Rectal smooth muscle tissue (tissue), 1 donor: ENCODE data around the gene ADCY4.

ENCODE experiments used
- H3K27ac ChIP-seq: one replicate; pipeline ENCODE4 v1.7.0; 2013; ENCODE audit warnings: low read depth, low read length, inconsistent platforms
- H3K27me3 ChIP-seq: one replicate; pipeline ENCODE4 v1.7.0; 2013; ENCODE audit warnings: low read length; ENCODE audit not compliant: control insufficient read depth, insufficient read depth
- H3K36me3 ChIP-seq: one replicate; pipeline ENCODE4 v1.7.0; 2013; ENCODE audit warnings: low read length; ENCODE audit not compliant: control insufficient read depth, insufficient read depth
- H3K4me1 ChIP-seq: one replicate; pipeline ENCODE4 v1.7.0; 2013; ENCODE audit warnings: low read length; ENCODE audit not compliant: control insufficient read depth, insufficient read depth
- H3K4me3 ChIP-seq: one replicate; pipeline ENCODE4 v1.7.0; 2013; ENCODE audit warnings: low read length
- H3K9ac ChIP-seq: one replicate; pipeline ENCODE4 v1.7.0; 2013; ENCODE audit warnings: low read length

Gene ADCY4

DNA sequence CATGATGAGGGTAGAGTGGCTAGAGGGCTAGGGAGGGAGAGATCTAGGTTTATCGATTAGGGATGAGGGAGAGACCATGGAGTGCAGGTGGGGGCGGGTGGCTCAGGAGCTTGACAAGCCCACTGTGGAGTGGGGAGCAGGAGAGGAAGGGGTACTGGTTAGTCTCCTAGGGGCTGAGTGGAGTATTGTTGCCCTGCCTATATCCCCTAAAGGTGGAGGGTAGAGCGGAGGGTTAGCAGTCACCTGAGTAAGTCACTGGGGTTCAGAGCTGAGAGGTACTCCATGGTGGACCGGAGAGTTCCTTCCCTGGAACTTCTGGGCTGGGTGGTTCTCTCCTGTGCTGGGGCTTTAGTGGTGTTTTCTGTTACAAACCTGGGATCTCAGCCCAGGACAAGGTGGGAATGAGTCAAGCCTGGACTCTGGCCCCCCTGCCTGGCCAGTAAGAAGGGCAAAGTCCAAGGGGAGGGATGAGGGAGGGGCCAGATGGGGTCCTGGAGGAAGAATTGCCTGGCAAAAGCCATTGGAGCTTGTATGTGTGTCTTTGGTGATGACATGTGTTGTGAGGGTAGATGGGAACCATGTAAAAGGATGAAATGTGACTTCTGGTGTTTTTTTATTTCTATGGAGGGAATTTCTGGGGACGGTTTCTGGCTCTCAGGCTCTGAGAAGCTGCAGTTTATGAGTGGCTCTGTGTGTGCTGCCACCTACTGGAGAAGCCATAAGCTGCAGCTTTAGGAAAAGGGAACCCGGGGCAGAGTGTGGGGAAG lies 27.1 kb downstream of the ADCY4 start, which contains the start of gene CIDEB:
TSS of gene CIDEB (minus strand) at position 403 of the 767 bp plus-strand sequence. CDS start at position 284, 119 bp downstream.
- H3K4me3 ChIP-seq, result no peak within 1 kb of the TSS
- no peaks in the 10 kb centered on the region for H3K27me3 ChIP-seq
- peaks cover 8% of the 10 kb centered on the region for H3K4me1 ChIP-seq
- peaks cover 37% of the 10 kb centered on the region for H3K36me3 ChIP-seq
- H3K9ac ChIP-seq, result no peak within 1 kb of the TSS
- no peak within 1 kb of the TSS for H3K27ac ChIP-seq

DNA sequence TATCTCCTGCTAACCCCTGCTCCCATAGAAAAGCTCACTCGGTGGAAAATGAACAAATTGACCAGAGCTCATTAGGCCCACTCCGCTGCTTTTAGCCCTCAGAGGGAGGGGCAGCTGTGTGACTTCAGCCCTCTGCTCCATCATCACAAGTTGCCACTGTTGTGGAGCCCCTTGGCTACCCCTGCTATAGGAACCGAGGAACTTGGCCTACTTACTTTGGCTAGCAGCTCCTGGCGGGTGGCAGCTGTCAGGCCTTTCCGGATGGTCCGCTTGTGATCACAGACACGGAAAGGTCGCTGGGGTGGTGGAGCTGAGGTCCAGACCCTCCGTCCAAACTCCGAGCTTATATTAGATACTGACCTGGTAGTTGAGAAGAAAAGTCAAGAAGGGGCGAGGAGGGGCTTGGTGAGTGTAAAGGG lies 27.7 kb downstream of the ADCY4 start:
- no peak overlapping the region for H3K9ac ChIP-seq

DNA sequence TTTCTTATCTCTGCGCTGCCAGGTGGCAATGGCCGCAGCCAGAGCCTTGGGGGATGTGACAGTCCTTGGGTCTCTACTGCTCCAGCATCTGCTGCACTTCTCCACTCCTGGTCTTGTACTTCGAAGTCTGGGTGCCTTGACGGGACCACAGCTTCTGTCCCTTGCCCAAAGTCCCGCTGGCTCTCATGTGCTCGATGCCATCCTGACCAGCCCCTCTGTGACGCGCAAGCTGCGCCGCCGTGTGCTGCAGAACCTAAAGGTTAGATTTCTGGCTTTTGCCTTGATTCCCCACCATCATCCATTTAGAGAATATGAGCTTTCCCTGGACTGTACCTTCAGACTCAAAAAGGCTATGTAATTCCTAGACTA lies 30.9 kb downstream of the ADCY4 start:
- Histone ChIP-seq H3K36me3 (peaks cover 47% of the 10 kb centered on the region), H3K27ac (no peak overlapping the region), H3K9ac (no peak overlapping the region), H3K4me3 (no peak overlapping the region), H3K27me3 (no peaks in the 10 kb centered on the region), H3K4me1 (peaks cover 10% of the 10 kb centered on the region)

More for the DNA sequence above, 27.7 kb downstream of the ADCY4 start:
- Histone ChIP-seq H3K4me1 (peaks cover 8% of the 10 kb centered on the region), H3K36me3 (peaks cover 43% of the 10 kb centered on the region), H3K27me3 (no peaks in the 10 kb centered on the region), H3K4me3 (no peak overlapping the region), H3K27ac (no peak overlapping the region)

DNA sequence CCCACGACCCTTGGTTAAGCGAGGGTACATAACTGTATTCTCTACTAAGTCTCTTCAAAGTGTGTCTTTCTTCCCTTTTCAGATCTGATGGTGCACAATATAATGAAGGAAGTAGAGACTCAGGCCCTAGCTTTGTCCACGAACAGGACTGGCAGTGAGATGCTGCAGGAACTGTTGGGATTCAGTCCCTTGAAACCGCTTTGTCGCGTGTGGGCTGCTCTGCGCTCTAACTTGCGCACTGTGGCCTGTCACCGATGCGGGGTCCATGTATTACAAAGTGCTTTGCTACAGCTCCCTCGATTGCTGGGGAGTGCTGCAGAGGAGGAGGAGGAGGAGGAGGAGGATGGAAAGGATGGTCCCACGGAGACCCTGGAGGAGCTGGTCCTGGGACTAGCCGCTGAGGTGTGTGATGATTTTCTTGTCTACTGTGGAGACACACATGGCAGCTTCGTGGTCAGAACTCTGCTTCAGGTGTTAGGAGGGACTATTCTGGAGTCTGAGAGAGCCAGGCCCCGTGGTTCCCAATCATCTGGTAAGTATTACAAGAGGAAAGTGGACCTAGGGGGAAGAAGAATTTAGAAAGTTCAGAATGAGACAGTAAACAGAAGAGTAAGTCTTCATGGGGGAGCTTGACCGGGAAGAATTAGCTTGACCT lies 34.4 kb downstream of the ADCY4 start:
- H3K27me3 ChIP-seq, result no peaks in the 10 kb centered on the region
- peaks cover 45% of the 10 kb centered on the region for H3K36me3 ChIP-seq
- peaks cover 13% of the 10 kb centered on the region for H3K4me1 ChIP-seq
- H3K27ac ChIP-seq, result peak overlapping the region; percentile 85
- peak overlapping the region; percentile 45 for H3K9ac ChIP-seq
- peak overlapping the region; percentile 98 for H3K4me3 ChIP-seq

DNA sequence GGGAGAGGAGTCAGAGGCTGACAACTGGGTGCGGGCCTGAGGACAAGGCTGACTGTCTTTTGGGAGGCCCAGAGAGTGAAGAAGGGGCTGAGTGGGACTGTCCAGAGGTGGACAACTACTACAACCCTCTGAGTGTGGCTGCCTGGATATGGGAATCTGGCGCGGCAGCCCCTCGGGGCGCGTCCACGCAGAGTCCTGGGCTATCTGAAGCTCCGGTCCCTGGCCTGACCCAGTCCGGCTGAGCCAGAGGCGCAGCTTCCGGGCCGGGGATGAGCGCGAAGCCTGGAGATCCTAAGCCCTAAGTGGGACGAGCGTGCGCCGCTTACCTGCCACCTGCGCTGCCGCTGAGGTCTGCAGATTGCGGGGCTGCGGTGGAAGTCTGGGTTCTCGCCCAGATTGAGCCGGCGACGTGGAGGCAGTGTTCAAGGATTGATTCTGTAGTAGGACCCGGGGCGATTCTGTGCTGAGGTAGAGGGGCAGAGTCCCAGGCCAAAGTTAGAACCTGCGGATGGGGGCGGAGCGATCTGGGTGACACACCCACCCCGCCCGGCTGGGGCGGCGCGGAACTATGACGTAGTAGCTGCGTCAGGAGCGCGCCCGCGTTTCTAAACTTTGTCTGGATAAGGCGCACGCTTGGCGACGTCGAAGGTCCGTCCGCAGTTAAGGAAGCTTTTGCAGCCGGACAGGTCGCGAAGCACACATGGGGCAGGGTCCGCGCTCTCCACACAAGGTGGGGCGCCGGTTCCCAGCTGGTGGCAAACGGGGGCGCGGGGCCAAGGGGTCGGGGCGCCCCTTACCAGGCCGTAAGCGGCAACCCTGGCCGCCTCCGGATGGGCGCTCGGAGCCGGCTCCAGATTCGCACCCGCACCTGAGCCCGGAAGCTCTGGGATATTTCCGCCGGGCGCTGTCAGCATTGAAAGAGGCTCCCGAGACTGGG lies 35.3 kb downstream of the ADCY4 start, which contains the start of the genes DHRS1 and NOP9:
TSS of gene DHRS1 (minus strand) at position 526 of the 937 bp plus-strand sequence. CDS start 674 bp downstream, outside the sequence.
TSS of gene NOP9 (plus strand) at position 596 of the 937 bp plus-strand sequence. CDS start at position 701, 105 bp downstream.
- H3K4me3 ChIP-seq, result peak within 1 kb of the TSS; percentile 98
- peak within 1 kb of the TSS; percentile 93 for H3K9ac ChIP-seq
- H3K27me3 ChIP-seq, result no peaks in the 10 kb centered on the region
- H3K4me1 ChIP-seq, result peaks cover 13% of the 10 kb centered on the region
- H3K27ac ChIP-seq, result peak within 1 kb of the TSS; percentile 85
- peaks cover 37% of the 10 kb centered on the region for H3K36me3 ChIP-seq

DNA sequence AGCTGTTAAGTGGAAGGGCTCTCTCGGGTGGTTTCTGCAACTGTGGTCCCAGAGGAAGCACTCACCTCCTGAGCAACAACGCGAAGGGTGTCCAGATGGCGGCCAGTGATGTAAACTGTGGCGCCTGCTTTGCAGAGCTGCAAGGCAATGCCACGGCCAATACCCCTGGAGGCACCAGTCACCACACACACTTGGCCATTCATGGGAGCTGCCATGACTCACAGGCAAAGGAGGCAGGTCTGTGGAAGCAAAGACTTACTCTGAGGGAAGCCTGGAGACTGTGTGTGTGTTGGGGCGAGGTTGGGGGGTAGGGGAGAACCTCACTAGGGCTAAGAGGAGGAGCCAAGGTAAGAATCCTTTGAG lies 36.0 kb downstream of the ADCY4 start:
- Histone ChIP-seq H3K4me3 (peak overlapping the region; percentile 98), H3K9ac (peak overlapping the region; percentile 93), H3K4me1 (peaks cover 13% of the 10 kb centered on the region), H3K27ac (peak overlapping the region; percentile 85), H3K27me3 (no peaks in the 10 kb centered on the region), H3K36me3 (peaks cover 31% of the 10 kb centered on the region)

DNA sequence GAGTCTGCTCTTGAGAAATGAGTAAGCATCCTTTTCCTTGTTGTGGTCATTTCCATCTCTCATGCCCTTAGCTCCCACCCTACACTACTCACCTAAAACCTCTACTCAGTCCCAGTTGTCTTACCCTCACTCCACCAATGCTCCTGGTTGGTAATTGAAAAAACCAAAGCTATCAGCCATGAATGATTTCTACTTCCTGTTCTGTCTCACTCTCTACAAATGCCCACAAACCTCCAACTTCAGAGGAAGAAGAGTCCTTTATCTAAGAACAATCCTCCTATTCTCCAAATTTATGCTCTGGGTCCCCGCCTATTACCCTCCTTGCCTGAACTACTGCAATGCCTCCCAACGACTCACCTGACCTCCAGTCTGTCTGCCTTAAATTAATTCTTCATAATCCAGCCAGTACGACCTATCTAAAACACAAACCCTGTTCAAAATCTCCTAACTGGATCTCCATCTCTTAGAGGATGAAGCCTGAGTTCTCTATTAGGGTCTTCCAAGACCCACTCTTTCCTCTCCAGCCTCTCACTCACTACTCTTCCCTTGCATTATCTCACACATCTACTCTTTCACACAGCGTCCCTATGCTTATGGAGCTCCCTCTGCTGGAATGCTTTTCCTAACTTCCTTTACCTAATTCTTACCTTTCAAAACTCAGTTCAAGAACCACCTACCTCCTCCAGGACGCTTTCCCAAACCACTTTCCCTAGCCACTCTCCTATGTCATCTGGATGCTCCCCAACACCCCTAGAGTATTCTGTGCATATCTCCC lies 37.5 kb downstream of the ADCY4 start:
- Histone ChIP-seq H3K27ac (no peak overlapping the region), H3K4me1 (peaks cover 13% of the 10 kb centered on the region), H3K36me3 (peaks cover 24% of the 10 kb centered on the region), H3K27me3 (no peaks in the 10 kb centered on the region), H3K4me3 (peak overlapping the region; percentile 21), H3K9ac (no peak overlapping the region)

DNA sequence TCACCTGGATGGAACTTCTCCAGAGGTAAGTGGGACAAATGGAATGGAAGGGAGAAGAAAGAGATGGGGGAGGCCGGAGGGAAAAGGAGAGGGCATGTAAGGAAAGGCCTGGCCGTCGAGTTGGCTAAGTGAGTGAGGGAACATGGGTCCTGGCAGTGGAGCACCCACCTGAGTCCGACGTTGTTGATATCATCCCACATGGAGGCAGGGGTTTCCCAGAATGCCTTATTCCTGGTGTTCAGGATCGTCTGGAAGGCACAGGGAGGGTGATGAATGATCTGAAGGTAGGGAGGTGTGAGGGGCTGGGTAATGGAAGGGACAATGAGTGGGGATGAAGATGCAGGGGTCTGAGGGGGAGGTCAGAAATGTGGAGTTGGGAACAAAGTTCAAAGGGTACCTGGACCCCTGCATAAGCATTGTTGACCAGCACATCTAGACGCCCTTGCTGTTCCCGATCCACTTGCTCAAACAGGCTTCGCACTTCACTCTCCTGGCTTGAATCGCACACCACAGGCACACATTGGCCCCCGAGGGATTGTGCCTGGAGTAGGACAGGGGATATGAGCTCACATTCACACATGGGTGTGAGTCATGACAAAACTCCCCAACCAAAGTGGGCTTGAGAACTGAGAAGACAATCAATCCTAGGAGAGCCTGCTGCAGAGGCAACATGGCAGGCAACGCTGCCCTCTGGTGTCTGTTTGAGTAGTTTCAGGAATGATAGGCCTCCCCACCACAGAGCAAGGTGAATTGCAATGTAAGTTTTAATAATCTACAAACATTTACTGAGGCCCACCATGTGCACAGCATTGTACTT lies 38.3 kb downstream of the ADCY4 start:
- H3K27ac ChIP-seq, result no peak overlapping the region
- H3K9ac ChIP-seq, result no peak overlapping the region
- no peak overlapping the region for H3K4me3 ChIP-seq
- H3K36me3 ChIP-seq, result peaks cover 26% of the 10 kb centered on the region
- H3K4me1 ChIP-seq, result peaks cover 13% of the 10 kb centered on the region
- no peaks in the 10 kb centered on the region for H3K27me3 ChIP-seq

DNA sequence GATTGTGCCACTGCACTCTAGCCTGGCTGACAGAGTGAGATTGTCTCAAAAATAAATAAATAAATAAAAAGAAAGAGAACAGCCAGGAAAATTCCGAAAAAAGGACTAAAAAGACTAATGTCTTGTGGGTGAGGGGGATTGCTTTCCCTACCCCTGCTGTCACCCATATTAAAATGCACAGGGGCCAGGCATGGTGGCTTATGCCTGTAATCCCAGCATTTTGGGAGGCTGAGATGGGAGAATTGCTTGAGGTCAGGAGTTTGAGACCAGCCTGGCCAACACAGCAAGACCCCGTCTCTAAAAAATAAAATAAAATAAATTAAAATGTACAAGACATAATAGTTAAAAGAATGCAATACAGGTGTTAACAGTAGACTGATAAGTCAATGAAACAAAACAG lies 41.3 kb downstream of the ADCY4 start:
- no peaks in the 10 kb centered on the region for H3K4me1 ChIP-seq
- no peak overlapping the region for H3K4me3 ChIP-seq
- H3K9ac ChIP-seq, result no peak overlapping the region
- H3K27ac ChIP-seq, result no peak overlapping the region
- no peaks in the 10 kb centered on the region for H3K27me3 ChIP-seq
- H3K36me3 ChIP-seq, result peaks cover 47% of the 10 kb centered on the region

DNA sequence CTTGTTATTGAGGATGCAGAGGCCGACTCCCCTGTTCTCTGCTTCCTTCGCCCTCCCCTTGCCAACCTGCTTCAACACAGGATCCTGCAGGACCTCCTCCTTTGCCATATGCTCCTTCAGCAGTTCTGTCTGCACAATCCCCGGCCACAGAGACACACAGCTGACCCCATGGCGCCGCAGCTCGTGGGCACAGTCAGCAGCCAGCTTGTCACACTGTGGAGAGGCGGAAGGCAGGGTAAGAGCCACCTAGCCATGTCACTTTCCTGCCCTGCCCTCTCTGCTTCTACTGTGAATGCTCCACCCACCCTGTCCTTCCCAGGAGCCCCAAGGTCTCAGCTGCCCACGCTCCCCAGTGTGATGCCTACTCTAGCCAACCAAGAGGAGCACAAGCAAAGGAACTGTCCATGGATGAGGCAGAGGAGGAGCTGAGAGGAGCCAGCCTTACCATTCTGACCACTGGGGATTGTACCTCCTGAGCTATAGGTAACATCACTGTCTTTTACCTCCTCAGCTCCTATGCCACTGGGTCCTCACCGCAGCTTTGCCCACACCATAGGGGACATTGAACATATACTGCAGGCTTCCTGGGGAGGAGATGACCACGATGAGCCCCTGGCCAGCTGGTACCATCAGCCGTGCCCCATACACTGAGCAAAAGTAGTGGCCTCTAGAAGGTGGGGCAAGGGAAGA lies 42.6 kb downstream of the ADCY4 start:
- no peaks in the 10 kb centered on the region for H3K27me3 ChIP-seq
- no peaks in the 10 kb centered on the region for H3K4me1 ChIP-seq
- H3K27ac ChIP-seq, result no peak overlapping the region
- H3K36me3 ChIP-seq, result peaks cover 47% of the 10 kb centered on the region
- H3K9ac ChIP-seq, result no peak overlapping the region
- no peak overlapping the region for H3K4me3 ChIP-seq
